Rectal smooth muscle tissue (tissue), 1 donor: Measurements from ENCODE around the gene DICER1.
A peak's percentile ranks its signal among the peaks of the same experiment; 100 is the strongest.

Experiments used
- H3K27ac ChIP-seq: one replicate; pipeline ENCODE4 v1.7.0; 2013; ENCODE audit warnings: low read depth, low read length, inconsistent platforms
- H3K27me3 ChIP-seq: one replicate; pipeline ENCODE4 v1.7.0; 2013; ENCODE audit warnings: low read length; ENCODE audit not compliant: control insufficient read depth, insufficient read depth
- H3K36me3 ChIP-seq: one replicate; pipeline ENCODE4 v1.7.0; 2013; ENCODE audit warnings: low read length; ENCODE audit not compliant: control insufficient read depth, insufficient read depth
- H3K4me1 ChIP-seq: one replicate; pipeline ENCODE4 v1.7.0; 2013; ENCODE audit warnings: low read length; ENCODE audit not compliant: control insufficient read depth, insufficient read depth
- H3K4me3 ChIP-seq: one replicate; pipeline ENCODE4 v1.7.0; 2013; ENCODE audit warnings: low read length
- H3K9ac ChIP-seq: one replicate; pipeline ENCODE4 v1.7.0; 2013; ENCODE audit warnings: low read length

The DICER1 gene

GRCh38 chr14:95055318-95055717 lies 102.0 kb downstream of the DICER1 start:
- no peaks in the 10 kb centered on the region for H3K27me3 ChIP-seq
- H3K36me3 ChIP-seq, result no peaks in the 10 kb centered on the region
- no peak overlapping the region for H3K9ac ChIP-seq
- no peak overlapping the region for H3K4me3 ChIP-seq
- H3K4me1 ChIP-seq, result no peaks in the 10 kb centered on the region
- no peak overlapping the region for H3K27ac ChIP-seq

DNA sequence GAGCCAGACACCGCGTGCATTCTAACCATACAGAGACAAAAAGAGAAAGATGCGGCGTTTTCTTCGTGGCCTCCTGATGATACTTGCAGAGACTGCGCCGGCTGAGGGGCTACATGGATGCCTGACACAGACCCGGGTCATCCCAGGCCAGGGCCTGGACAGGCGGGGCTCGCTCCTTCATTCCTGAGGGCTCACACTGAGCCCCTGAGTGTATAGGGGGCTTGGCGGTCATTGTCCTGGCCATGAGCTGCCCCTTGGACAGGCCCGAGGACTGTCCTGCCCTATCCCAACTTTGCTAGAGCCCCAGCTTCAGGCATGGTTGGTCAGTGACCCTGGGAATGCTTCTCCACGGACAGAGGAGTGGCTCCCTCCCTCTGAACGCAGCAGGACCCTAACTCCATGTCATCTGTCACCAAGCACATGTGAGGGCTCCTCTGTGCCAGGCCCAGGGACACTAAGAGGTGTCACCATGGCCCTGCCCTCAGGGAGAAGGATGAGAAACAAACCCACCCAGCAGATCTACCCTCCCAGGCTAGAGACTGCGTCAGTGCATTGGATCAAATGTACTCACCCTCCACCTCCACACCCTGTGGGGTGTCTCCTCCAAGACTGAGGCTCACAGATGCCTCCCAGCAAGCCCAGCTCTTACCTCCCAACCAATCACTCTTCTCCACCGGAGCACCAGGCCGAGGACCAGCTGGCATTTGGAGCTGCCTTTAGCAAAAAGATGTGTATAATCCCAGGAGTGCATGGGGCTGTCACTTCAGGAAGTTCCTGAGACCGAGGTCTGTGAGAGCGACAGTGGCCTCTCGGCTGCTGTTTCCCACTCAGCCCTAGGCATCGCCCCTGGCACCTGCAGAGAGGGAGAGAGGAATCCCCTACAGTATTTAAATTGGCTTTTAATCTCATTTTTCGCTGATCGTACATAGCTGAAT lies 102.7 kb downstream of the DICER1 start:
- no peak overlapping the region for H3K4me3 ChIP-seq
- no peaks in the 10 kb centered on the region for H3K27me3 ChIP-seq
- H3K36me3 ChIP-seq, result no peaks in the 10 kb centered on the region
- H3K9ac ChIP-seq, result no peak overlapping the region
- H3K4me1 ChIP-seq, result no peaks in the 10 kb centered on the region
- H3K27ac ChIP-seq, result no peak overlapping the region

DNA sequence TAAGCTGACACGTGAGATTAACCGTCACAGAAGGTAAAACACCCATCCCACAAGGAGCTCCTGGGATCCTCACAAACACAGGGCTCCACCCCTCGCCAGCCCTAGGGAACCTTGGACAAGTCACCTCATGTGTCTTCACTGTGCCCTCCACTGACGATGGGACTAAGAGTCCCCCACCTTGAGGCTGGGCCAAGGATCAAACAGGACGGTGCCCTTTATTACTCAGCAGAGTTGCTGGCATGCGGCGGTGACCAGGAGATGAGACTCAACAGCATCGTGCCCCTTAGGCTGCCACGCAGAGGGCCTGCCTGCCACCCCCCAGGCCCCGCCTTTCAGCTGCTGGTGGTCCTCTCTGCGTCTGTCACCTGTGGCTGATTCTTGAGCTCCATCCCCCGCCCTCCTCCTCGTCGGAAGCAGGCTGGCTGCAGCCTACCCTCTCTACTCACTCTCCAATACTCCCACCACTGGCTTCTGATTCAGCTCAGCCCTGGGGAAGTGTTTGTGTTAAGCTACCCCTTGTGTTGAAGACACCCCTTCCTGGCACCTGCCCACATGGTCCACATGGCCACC lies 105.2 kb downstream of the DICER1 start:
- no peak overlapping the region for H3K27ac ChIP-seq
- no peak overlapping the region for H3K4me3 ChIP-seq
- H3K27me3 ChIP-seq, result no peaks in the 10 kb centered on the region
- H3K36me3 ChIP-seq, result no peaks in the 10 kb centered on the region
- no peak overlapping the region for H3K9ac ChIP-seq
- no peaks in the 10 kb centered on the region for H3K4me1 ChIP-seq

GRCh38 chr14:95049952-95050351 lies 107.4 kb downstream of the DICER1 start:
- Histone ChIP-seq H3K9ac (no peak overlapping the region), H3K27ac (no peak overlapping the region), H3K4me3 (no peak overlapping the region), H3K4me1 (peaks cover 5% of the 10 kb centered on the region), H3K27me3 (no peaks in the 10 kb centered on the region), H3K36me3 (no peaks in the 10 kb centered on the region)

DNA sequence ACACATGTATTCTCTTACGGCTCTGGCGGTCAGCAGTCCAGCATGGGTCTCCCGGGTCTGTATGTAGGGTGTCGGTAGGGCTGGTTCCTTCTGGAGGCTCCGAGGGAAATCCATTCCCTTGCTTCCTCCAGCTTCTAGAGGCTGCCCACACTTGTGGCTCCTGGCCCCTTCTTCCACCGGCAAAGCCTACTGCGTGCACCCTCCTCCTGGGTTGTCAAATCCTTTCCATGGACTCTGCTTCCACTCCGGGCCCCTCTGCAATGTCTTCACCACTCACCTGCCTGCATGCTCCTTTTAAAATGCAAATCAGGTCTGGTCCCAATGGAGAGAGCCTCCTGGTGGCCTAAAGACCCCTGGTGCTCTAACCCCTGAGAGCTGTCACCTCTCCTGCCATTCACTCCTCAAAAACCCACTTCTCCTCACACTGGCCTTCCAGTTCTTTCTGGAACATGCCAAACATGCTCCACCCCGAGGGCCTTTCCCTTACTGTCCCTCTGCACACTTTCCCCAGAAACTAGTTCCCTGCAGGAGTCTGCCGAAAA lies 108.5 kb downstream of the DICER1 start:
- Histone ChIP-seq H3K9ac (no peak overlapping the region), H3K36me3 (no peaks in the 10 kb centered on the region), H3K4me3 (no peak overlapping the region), H3K4me1 (peaks cover 5% of the 10 kb centered on the region), H3K27me3 (no peaks in the 10 kb centered on the region), H3K27ac (no peak overlapping the region)

DNA sequence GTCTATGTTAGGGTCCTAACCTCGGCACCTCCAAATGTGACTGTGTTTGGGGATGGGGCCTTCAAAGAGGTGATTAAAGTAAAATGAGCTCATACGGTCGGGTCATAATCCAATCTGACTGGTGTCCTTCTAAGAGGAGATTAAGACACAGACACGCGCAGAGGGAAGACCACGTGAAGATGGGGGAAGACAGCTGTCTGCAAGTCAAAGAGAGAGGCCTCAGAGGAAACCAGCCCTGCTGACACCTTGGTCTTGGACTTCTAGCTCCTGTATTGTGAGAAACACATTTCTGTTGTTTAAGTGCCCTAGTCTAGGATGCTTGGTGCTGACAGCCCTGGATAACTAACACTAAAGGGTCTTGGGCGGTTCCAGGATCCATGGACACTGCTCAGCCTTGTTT lies 109.6 kb downstream of the DICER1 start:
- Histone ChIP-seq H3K4me1 (peaks cover 5% of the 10 kb centered on the region), H3K27ac (peak overlapping the region; percentile 46), H3K9ac (no peak overlapping the region), H3K4me3 (no peak overlapping the region), H3K36me3 (no peaks in the 10 kb centered on the region), H3K27me3 (no peaks in the 10 kb centered on the region)

DNA sequence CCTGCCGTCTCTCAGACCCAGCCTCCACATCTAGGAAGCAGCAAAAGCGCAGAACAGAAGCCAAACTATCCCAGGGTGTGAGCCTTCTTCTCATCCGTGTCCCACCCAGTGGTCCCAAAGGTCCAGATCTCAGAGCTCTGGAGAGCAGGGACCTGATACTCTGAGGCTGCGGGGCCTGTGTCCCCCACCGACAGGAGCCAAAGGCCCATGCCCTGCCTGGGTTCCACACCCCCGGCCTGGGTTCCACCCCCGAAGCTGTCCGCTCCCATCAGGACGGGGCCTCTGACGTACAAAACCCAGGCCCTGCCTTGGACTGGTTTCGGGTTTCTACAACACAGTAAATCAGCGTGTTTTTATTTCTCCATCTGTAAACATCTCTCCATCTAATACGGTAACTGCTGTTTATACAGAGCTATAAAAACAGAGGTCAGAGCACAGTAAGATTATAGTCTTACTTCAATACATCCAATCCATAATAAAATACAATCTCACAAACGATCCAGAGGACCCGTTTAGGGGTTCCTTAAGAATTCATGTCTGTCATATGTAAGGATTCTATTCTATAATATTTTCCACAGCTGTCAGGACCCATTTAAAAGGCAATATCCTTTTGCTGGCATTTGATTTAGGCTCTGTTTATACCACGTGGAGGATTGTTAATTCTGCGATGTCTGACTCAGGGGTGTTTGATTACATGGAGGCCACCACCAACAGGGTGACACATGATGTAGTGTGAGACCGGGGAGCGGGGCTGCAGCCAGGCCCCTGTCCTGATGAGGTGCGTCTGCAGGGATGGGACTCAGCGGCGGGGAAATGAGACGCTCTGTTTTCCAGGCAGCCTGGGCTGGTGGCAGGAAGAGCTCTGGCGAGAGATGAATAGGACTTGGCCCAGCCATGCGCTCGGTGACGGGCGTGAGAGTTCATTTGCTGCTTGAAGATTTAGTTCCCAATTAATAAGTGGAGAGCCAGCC lies 110.3 kb downstream of the DICER1 start:
- peak overlapping the region; percentile 46 for H3K27ac ChIP-seq
- no peak overlapping the region for H3K9ac ChIP-seq
- H3K4me3 ChIP-seq, result no peak overlapping the region

DNA sequence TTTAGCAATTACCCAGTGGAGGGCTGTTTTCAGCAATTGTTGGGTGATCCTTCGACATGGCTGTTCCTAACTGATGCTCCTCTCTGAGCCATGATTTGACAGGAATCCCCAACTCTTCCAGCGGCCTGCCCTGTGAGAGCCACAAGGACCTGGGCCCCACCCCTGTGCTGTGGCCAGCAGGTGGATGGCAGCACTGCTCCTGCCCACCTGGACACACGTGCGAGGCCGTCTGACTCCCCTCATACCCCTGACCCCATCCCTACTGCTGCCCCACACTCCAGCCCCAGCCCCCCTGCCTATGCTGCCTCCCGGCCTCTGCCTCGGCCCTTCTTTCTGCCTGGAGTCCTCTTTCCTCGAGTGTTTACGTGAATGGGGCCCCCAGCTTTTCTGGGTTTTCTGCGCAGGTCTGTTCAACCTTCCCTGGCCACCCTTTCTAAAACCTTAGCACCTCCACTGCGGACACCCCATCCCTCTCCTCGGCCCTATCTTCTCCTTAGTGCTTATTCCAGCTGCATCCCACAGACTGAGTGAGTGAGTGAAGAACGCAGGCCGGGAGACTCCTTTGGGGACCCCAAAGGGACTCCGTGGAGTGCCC lies 111.4 kb downstream of the DICER1 start:
- H3K9ac ChIP-seq, result no peak overlapping the region
- peak overlapping the region; percentile 46 for H3K27ac ChIP-seq
- H3K27me3 ChIP-seq, result no peaks in the 10 kb centered on the region
- no peak overlapping the region for H3K4me3 ChIP-seq
- no peaks in the 10 kb centered on the region for H3K36me3 ChIP-seq
- H3K4me1 ChIP-seq, result peaks cover 5% of the 10 kb centered on the region

More for the DNA sequence above, 110.3 kb downstream of the DICER1 start:
- Histone ChIP-seq H3K27me3 (no peaks in the 10 kb centered on the region), H3K36me3 (no peaks in the 10 kb centered on the region), H3K4me1 (peaks cover 5% of the 10 kb centered on the region)

DNA sequence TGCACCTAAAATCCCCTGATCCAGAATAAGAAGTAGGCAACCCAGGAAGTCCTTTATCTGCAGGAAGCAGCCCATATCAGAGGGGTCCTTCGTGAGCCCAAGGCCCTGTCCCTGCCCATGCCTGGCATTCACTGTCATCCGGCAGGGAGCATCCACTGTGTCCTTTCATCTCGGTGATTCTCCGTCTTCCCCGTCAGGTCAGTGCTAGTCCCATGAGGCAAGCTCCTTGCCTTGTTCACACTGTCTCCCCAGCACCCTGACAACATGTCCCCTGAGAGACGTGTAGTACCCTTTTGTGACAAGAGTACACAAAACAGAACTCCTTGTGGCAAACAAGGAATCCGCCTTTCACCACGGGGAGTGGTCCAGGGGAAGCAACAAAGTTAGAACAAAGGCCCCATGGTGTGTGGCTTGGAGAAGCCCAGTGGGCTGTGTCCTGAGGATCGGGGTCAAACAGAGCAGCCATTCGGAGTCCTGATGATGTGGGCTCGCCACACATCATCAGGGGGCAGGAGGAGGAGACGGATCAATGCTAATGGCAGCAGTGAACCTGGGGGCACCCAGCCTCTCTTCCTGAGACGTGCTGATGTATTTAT lies 112.1 kb downstream of the DICER1 start:
- Histone ChIP-seq H3K27me3 (no peaks in the 10 kb centered on the region), H3K4me1 (peaks cover 5% of the 10 kb centered on the region), H3K9ac (no peak overlapping the region), H3K4me3 (no peak overlapping the region), H3K36me3 (no peaks in the 10 kb centered on the region), H3K27ac (no peak overlapping the region)

DNA sequence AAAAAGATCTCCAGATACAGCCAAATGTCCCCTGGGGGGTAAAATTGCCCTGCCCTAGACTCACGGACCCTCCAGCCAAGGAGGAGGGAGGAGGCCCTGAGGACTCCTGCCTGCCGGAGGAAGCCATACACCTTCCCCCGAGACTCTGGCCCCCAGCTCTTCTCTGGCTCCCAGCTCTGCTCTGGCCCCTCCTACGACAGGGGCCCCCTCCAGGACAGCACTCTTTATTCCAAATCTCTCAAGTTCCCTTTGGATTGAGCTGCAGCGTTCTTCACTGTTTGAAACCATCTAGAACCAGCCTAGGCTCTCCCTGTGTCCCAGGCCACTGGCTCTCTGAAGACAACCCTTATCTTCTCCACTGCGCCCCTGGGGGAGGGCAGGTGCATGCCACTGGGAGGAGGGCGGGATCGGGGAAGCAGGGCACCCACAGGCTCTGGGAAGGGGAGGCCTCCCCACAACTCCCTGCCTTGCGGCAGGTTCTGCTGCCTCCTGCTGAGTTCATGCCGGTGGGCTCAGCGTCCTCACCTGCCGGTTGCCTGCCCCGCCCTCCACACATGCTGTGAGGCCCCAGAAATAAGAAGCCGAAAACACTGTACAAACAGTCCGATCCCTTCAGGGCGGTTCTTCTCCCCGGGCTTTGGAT lies 112.7 kb downstream of the DICER1 start:
- Histone ChIP-seq H3K36me3 (no peaks in the 10 kb centered on the region), H3K9ac (no peak overlapping the region), H3K27me3 (no peaks in the 10 kb centered on the region), H3K27ac (no peak overlapping the region), H3K4me1 (peaks cover 5% of the 10 kb centered on the region), H3K4me3 (no peak overlapping the region)

GRCh38 chr14:95043732-95044462 lies 113.4 kb downstream of the DICER1 start:
- Histone ChIP-seq H3K4me1 (peaks cover 5% of the 10 kb centered on the region), H3K27me3 (no peaks in the 10 kb centered on the region), H3K4me3 (no peak overlapping the region), H3K36me3 (no peaks in the 10 kb centered on the region), H3K9ac (no peak overlapping the region), H3K27ac (no peak overlapping the region)
